Panc1 (cell line): ENCODE results near the gene HSPB9. TPM values are rescaled to one million over a fixed set of nuclear protein-coding genes. Genes with fewer than 3 reads are reported as not detected.

Experiments used
- ATAC-seq: fragments of 200-7000 bp; cut with Tn5 transposase; 2 replicates; pipeline ENCODE4 v1.9.1; 2020; ENCODE audit warnings: mild to moderate bottlenecking, moderate library complexity
- BruUV-seq: library from RNA; stranded (reverse); fragments of 400-500 nt; replicated peaks from 2 replicates; lab custom pipeline; 2021; lab: Mats Ljungman, UMichigan
- CTCF ChIA-PET: fragments of 300-600 bp; sonication (Branson Sonifier 250); formaldehyde crosslinking; loops from one replicate; lab custom pipeline; 2022; ENCODE audit warnings: antibody characterized with exemption; lab: Charles Lee
- POLR2A ChIA-PET: fragments of 300-600 bp; sonication (Branson Sonifier 250); formaldehyde crosslinking; loops from one replicate; lab custom pipeline; 2022; ENCODE audit warnings: antibody characterized with exemption; lab: Charles Lee
- DNase-seq: peaks from one replicate; pipeline ENCODE4 v3.0.0-alpha.2; 2010; ENCODE audit warnings: low read depth, low spot score
- H3K27ac ChIP-seq: 2 replicates; pipeline ENCODE4 v1.5.1; 2011; ENCODE audit warnings: mild to moderate bottlenecking, low read length, inconsistent platforms
- H3K27me3 ChIP-seq: fragments of 200-500 bp; sonication (Bioruptor generic); 2 replicates; pipeline ENCODE4 v1.6.0; 2014; ENCODE audit warnings: low read length, inconsistent platforms; ENCODE audit not compliant: control insufficient read depth, insufficient read depth
- H3K36me3 ChIP-seq: fragments of 200-500 bp; sonication (Bioruptor generic); 2 replicates; pipeline ENCODE4 v1.5.1; 2014; ENCODE audit warnings: inconsistent platforms, mild to moderate bottlenecking, low read length, moderate library complexity; ENCODE audit not compliant: control insufficient read depth, insufficient read depth
- H3K4me1 ChIP-seq: 2 replicates; pipeline ENCODE4 v1.5.1; 2011; ENCODE audit warnings: inconsistent platforms, mild to moderate bottlenecking, low read length, moderate library complexity; ENCODE audit not compliant: control insufficient read depth, insufficient read depth
- H3K4me3 ChIP-seq, 2 experiments: 2 replicates each; pipeline ENCODE4 v1.5.1; 2011 to 2012; ENCODE audit warnings: low read depth in 2 of 2, low read length in 2 of 2, mild to moderate bottlenecking in 2 of 2, inconsistent platforms in 1 of 2, moderate library complexity in 1 of 2
- H3K9me3 ChIP-seq: fragments of 200-500 bp; sonication (Bioruptor generic); 2 replicates; pipeline ENCODE4 v1.5.1; 2014; ENCODE audit warnings: low read depth, mild to moderate bottlenecking, inconsistent platforms, low read length, moderate library complexity; ENCODE audit not compliant: control insufficient read depth, insufficient read depth
- CTCF ChIP-seq: fragments of 450-650 bp; IDR thresholded peaks from 2 replicates; pipeline ENCODE4 v1.5.1; 2017; ENCODE audit warnings: mild to moderate bottlenecking
- POLR2AphosphoS5 ChIP-seq: IDR thresholded peaks from 2 replicates; pipeline ENCODE4 v1.6.1; 2012; ENCODE audit warnings: mild to moderate bottlenecking, low read depth, low read length, moderate library complexity
- SIN3A ChIP-seq: IDR thresholded peaks from 2 replicates; pipeline ENCODE4 v1.6.1; 2012; ENCODE audit warnings: low read depth, mild to moderate bottlenecking, low read length, moderate library complexity, borderline replicate concordance; ENCODE audit not compliant: insufficient read depth
- TCF7L2 ChIP-seq: IDR thresholded peaks from 2 replicates; pipeline ENCODE4 v1.6.1; 2011; ENCODE audit warnings: mild to moderate bottlenecking, low read depth, low read length, inconsistent platforms
- in situ Hi-C: cut with HindIII; loops from 2 replicates; pipeline ENCODE4 v1.10.0; 2016; ENCODE audit warnings: low sequenced_read_pairs, low pct_unique_long_range_greater_than_20kb
- intact Hi-C: fragments of 100-400 bp; cut with micrococcal nuclease; formaldehyde crosslinking; loops from one replicate; pipeline ENCODE4 v1.10.0; 2022; ENCODE audit not compliant: unreplicated experiment
- total RNA-seq: library from RNA; stranded (reverse); gene quantifications from one replicate; pipeline ENCODE4 v1.2.1, GENCODE V29; 2021; ENCODE audit not compliant: unreplicated experiment
- TF ChIP-seq, protein P1 (sequence below), 2 experiments: IDR thresholded peaks; 2 replicates each; pipeline ENCODE4 v1.6.1; 2011 to 2012; ENCODE audit warnings: low read depth in 2 of 2, control low read depth in 1 of 2, low read length in 1 of 2, mild to moderate bottlenecking in 1 of 2, moderate library complexity in 1 of 2; ENCODE audit not compliant: insufficient read depth in 1 of 2

Gene HSPB9
- total RNA-seq, 1 experiment from 2014 or later, result not detected

DNA sequence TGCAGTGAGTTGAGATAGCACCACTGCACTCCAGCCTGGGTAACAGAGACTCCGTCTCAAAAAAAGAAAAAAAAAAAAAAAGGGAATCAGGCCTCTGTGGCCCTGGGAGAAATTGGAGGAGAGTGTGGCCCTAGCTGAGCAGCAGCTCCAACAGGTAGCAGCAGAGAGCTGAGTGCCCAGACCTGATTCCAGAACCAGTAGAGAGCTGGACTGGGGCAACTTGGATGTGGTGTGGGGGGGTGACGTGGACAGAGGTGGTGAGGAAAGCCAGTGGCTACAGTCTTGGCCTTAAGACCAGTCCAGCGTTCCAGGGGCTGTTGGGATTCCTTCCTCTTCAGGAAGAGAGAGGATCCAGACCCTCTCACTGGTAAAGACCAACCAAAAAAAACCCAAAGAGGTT, 1.7 kb downstream of the HSPB9 start:
- intact Hi-C loops (no loop called here), in situ Hi-C loops (no loop called here)
- POLR2A ChIA-PET, result no interaction called here
- peaks cover 7% of the 10 kb centered on the region; the same call in 1 of the 2 replicates for H3K4me1 ChIP-seq
- no TSS peak for BruUV-seq
- H3K9me3 ChIP-seq, result no peaks in the 10 kb centered on the region
- no peak overlapping the region for H3K27ac ChIP-seq
- TF ChIP-seq TCF7L2 (no peak), CTCF (no peak; the same call in 1 of the 2 replicates), POLR2AphosphoS5 (no peak), SIN3A (no peak)
- TF ChIP-seq, protein P1, sequence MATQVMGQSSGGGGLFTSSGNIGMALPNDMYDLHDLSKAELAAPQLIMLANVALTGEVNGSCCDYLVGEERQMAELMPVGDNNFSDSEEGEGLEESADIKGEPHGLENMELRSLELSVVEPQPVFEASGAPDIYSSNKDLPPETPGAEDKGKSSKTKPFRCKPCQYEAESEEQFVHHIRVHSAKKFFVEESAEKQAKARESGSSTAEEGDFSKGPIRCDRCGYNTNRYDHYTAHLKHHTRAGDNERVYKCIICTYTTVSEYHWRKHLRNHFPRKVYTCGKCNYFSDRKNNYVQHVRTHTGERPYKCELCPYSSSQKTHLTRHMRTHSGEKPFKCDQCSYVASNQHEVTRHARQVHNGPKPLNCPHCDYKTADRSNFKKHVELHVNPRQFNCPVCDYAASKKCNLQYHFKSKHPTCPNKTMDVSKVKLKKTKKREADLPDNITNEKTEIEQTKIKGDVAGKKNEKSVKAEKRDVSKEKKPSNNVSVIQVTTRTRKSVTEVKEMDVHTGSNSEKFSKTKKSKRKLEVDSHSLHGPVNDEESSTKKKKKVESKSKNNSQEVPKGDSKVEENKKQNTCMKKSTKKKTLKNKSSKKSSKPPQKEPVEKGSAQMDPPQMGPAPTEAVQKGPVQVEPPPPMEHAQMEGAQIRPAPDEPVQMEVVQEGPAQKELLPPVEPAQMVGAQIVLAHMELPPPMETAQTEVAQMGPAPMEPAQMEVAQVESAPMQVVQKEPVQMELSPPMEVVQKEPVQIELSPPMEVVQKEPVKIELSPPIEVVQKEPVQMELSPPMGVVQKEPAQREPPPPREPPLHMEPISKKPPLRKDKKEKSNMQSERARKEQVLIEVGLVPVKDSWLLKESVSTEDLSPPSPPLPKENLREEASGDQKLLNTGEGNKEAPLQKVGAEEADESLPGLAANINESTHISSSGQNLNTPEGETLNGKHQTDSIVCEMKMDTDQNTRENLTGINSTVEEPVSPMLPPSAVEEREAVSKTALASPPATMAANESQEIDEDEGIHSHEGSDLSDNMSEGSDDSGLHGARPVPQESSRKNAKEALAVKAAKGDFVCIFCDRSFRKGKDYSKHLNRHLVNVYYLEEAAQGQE (IDR thresholded peaks at IDR 0.05; ENCODE audit: insufficient read depth in 1 of 2, low read depth in 2 of 2, low read length in 1 of 2), result no peak
- no peaks in the 10 kb centered on the region for H3K36me3 ChIP-seq
- CTCF ChIA-PET, result interaction anchor here (0.6 to 0.7 kb wide), 2 partner anchors 126 to 140 kb away, joined by 3 to 5 read pairs; no protein-coding TSS in a partner anchor
- H3K4me3 ChIP-seq, result no peak overlapping the region
- no peaks in the 10 kb centered on the region for H3K27me3 ChIP-seq
- DNase-seq, result no peak
- no peak for ATAC-seq

GRCh38 chr17:42125565-42125964, 3.0 kb downstream of the HSPB9 start:
- Histone ChIP-seq H3K27ac (no peak overlapping the region), H3K9me3 (no peaks in the 10 kb centered on the region), H3K36me3 (0 out of 2 replicates have a peak, but pooled peaks cover 2% of the 10 kb centered on the region), H3K27me3 (no peaks in the 10 kb centered on the region), H3K4me3 (no peak overlapping the region), H3K4me1 (no peaks in the 10 kb centered on the region)
- intact Hi-C loops (no loop called here), in situ Hi-C loops (no loop called here)
- ChIA-PET POLR2A (no interaction called here), CTCF (no interaction called here)
- TF ChIP-seq CTCF (no peak), TCF7L2 (no peak), POLR2AphosphoS5 (no peak), SIN3A (no peak)
- TF ChIP-seq, protein P1 (IDR thresholded peaks at IDR 0.05; ENCODE audit: insufficient read depth in 1 of 2, low read depth in 2 of 2, low read length in 1 of 2), result no peak
- no TSS peak for BruUV-seq
- no peak for DNase-seq
- no peak for ATAC-seq
